GM18526 (cell line): ENCODE data around the gene IFNA5.
A peak's percentile ranks its signal among the peaks of the same experiment; 100 is the strongest.

Experiments used
- POLR2A ChIP-seq: IDR thresholded peaks from 3 replicates; pipeline ENCODE4 v1.6.1; 2011; ENCODE audit not compliant: insufficient read length; ENCODE audit errors: extremely low read depth

The IFNA5 gene

DNA sequence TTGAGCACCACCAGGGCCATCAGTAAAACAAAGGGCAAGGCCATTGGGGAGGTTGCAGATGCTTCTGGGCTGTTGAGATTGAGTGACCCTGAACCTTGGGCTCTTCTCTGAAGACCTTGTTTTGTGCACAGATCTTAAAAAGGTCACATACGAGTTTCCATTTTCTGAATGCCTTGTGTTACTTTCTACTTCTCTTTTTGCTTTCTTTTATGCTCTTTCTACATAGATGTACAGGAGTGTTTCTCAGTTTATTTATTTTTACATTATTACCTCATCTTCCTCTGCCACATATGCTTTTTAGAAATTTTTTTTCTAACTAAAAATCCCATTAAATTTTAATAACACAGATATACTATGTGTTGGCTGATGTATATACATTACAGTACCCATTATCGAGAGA is at the start of gene IFNA5:
TSS of gene IFNA5 (minus strand) at position 101 of the 400 bp plus-strand sequence. CDS start at position 44, 57 bp downstream.
- no peak for TF ChIP-seq POLR2A

DNA sequence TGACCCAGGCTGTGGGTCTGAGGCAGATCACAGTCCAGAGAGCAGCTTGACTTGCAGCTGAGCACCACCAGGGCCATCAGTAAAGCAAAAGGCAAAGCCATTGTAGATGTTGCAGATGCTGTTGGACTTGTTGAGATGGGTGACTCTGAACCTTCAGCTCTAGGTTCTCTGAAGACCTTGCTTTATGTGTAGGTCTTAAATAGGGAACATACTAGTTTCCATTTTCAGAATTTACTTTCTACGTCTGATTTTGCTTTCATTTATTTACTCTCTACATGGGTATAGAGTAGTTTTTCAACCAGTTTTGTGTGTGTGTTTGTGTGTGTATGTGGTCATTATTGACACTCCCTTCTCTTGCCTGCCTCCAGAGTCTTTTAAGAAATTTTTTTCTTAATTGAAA is 45.7 kb upstream of the IFNA5 start, which contains the start of gene IFNA6:
TSS of gene IFNA6 (minus strand) at position 101 of the 400 bp plus-strand sequence. CDS start at position 101, 0 bp downstream.
- no peak for TF ChIP-seq POLR2A

DNA sequence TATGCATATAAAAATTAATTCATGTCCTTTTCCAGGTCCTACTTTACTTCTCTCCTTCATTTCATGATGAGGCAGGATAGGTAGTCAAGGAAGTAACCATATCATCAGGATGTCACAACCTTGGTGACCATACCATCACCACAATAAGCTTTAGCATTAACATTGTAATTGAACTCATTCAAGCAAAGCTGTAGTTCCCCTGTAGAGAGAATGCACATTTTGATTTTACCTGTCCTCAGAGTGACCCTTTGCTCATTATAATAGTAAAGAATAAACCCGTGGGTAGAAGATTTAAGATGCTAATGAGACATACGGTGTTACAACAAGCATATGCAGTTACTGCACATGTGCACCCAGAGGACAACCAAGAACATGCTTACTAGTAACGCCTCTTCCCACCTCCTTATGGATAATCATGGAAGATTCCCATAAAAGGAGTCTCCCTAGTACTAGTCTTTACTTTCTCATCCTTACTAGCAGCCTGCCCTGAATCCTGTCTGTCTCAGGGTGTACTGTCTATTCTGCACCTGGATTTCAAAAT is 43.4 kb upstream of the IFNA5 start:
- no peak for TF ChIP-seq POLR2A

GRCh38 chr9:21340735-21341134 is 35.6 kb upstream of the IFNA5 start:
- no peak for TF ChIP-seq POLR2A

DNA sequence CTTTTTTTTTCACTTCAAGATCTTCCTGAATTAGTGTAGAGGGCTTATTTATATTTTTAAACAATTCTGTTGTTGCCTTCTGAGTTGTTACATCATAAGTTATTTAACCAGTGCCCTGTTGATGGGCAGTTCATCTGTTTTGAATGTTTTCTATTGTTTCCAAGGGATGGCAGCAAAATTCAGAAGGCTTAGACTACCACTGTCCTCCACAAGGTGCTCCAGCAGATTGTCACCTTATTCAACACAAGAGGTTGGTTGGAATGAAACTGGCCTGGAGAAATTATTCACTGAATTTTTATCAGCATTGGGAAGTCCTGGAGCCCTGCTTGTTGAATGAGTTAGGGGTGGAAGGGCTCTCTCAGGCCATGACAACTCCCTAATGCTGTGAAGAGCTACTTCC is 31.3 kb upstream of the IFNA5 start:
- TF ChIP-seq POLR2A = no peak

DNA sequence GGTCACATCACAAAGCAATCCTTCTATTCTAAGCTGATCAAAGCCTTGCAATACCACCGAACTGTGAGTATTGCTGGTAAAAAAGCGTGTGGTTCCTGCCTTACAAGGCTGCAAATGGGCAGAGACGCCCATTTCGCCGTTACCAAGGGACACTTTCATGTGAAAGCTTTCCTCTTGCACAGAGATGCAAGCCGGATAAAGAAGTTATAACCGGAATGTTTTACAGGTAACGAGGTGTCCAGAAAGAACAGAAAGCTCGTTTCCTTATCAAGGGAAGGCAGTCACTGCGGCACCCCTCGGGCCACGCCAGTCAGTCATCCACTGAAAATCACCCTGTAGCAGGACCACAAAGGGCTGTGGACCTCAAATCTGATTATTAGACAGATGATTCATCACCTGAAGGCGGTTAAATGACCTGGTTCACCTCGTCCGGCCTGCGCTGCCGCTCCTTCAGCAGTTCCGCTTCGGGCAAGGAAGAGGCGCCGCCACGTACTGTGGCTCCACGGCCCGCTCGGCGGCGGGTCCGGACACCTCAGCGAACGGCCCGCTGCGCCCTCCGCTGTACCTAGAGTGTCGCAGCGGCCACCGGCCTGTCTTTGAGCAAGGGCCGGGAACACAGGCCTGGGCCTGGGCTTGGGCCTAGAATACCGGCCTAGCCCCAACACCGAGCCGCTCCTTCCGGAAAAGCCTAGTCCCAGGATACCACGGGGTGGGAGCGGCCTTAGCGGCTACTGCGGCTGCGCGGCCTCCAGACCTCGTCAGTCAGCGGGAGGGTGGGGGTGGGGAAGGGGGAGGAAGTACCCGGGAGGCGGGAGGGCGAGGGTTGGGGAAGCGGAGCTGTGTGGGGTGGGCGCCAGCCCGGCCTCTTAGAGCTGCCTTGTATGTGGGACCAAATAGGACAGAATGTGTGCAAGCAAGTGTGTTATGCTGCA is 29.9 kb upstream of the IFNA5 start, which contains the start of gene KLHL9:
TSS of gene KLHL9 (minus strand) at position 704 of the 932 bp plus-strand sequence. CDS start at position 159, 545 bp downstream.
- TF ChIP-seq POLR2A = peak; percentile 84

DNA sequence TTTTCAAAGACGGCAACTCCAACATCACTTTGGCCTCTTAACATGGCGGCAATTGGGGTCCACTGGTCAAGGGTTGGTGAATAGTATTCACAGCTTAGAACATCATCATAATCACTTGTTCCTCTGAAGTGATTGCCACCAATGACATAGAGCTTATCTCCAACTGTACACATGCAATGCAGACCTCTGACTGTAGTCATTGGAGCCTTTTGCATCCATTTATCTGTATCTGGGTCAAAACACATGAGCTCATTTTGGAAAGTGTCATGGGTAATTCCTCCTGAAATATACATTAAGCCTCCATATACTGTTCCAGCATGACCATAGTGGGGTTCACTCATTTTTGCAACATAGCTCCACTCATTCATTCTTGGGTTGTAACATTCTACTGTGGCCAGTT is 28.1 kb upstream of the IFNA5 start:
- no peak for TF ChIP-seq POLR2A

DNA sequence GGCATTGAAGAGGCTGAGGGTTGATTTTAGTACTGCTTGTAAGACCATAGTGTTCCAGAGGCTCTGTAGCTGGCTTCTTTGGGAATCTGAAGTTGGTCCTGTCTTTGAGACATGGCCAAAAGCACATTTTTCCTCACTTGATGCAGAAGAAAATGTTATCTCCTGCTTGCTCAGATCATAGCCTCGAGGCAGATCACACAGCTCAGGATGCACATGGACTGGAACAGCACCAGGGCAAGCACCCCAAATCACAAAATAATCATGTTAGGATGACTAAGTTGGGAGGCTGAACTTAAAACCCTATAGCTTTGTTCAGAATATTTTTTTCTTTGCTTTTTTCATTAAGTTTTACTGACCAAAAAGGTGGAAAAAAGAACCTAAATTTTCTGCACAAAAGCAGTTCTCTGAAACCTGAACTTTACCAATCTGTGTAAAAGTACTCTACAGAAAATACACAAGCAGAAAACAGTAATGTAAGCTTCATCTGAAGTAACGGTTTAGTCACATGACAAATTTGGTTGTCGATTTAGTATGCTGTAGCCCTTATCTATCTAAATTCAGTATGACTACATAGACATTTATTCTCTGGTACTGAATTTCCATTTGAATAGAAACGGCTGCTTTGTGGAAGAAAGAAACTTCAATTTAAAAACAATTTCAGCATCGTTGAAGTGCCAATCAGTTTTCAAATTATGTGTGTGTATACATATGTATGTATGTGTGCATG is 26.7 kb upstream of the IFNA5 start:
- TF ChIP-seq POLR2A = no peak

GRCh38 chr9:21326526-21327139 is 21.5 kb upstream of the IFNA5 start:
- no peak for TF ChIP-seq POLR2A

- no peak for TF ChIP-seq POLR2A
These were observed 18.9 kb upstream of the IFNA5 start for GRCh38 chr9:21324047-21324446.

DNA sequence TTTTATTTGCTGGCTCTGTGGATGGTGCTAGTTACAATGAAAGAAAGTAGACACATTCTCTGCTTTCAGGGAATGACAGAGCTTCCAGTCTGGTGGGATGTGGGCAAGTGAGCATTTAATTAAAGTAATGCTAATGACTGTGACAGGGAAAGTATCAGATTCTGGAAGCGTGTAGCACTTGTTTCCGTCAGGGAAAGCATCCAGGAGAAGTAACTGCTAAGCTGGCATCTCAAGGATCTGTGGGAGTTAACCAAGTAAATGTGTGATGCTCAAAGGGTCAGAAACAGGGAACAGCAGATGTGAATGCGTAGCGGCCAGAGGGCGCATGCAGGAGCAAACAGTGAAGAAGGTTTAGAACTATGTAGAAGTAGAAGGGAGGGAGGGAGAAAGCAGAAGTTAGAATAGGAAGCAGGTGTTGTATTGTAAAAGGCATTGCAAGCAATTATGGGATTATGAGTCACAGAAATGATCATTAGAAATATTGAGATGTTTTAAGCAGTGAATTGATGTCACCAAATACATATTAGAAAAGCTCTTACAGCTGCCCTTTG is 17.9 kb upstream of the IFNA5 start:
- TF ChIP-seq POLR2A = no peak

DNA sequence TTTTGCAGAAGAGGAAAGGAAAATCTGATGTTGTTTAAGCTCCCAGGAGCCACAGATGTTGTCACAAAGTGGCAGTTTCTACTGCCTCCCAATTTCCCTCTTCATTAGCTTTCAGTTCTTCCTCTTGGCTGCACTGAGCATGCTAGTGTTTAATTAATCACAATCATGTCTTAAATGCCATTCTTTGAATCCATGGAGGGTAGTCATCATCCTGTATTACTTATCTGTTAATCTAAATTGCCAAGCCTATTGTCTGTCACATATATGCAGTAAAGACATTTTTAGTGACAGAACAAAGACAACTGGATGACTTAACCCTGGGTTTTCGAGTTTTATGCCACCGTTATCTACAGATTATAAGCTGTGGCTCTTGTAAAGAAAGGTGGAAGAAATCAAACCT is 15.4 kb upstream of the IFNA5 start:
- no peak for TF ChIP-seq POLR2A

DNA sequence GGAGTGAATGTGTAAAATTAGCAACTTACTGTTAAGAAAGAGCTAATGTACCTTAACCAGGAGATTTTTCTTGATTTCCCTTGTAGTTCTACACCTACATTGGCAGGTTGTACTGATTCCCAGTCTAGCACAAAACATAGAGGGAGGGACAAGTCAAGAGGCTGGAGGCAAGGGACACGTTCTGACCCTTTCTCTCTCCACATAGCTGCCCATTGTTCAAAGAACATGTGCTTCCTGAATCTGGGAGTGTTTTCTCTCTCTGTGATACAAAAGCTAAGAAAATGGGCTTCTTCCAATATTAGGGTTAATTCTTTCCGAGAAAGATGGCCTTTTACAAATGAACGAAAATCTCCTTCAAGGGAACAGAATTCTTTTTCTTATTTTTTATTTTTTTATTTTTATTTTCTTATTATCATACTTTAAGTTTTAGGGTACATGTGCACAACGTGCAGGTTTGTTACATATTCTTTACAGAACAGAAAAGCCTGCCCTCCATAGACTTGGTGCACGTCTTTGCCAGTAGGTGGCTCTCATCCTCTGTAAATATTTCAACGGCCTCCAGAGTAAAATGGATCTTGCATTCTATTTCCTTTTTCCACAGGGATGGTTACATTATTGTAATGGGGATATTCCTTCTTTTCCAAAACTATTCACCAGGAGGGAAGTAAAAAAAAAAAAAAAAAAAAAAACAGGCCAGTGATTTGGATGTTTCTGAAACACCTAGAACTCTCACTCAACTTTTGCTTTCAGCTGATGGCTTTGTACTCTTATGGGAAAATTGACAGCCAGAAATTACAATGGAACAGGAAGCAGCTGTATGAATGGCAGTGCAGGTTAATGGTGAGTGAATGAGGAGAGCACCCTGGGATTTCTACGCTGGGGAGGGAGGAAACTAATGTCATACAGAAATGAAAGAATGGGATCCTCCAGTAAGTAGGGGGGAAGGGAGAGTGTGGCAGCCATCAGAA is 13.1 kb upstream of the IFNA5 start:
- no peak for TF ChIP-seq POLR2A

- TF ChIP-seq POLR2A = no peak
These were observed 11.7 kb upstream of the IFNA5 start for GRCh38 chr9:21316860-21317259.
